DMS79 treated with DMSO at 0.1 percent for 48 hours (cell line): ENCODE measurements around the gene GRP.
A peak's percentile ranks its signal among the peaks of the same experiment; 100 is the strongest.

ENCODE experiments used
- DNase-seq: peaks from one replicate; lab custom pipeline; 2025; lab: John Stamatoyannopoulos, UW

The GRP gene

GRCh38 chr18:59219672-59220163, at the start of gene GRP:
Gene GRP, plus strand, starts transcription at chr18:59220158. Its CDS starts 108 bp downstream, at chr18:59220266.
- peak; percentile 59 for DNase-seq

- DNase-seq: no peak
Observed at GRCh38 chr18:59172664-59173249, 47.2 kb upstream of the GRP start.

GRCh38 chr18:59177485-59177884, 42.5 kb upstream of the GRP start:
- no peak for DNase-seq

GRCh38 chr18:59180150-59180845, 39.7 kb upstream of the GRP start:
- DNase-seq: no peak

- no peak for DNase-seq
Observed at GRCh38 chr18:59182673-59183072, 37.3 kb upstream of the GRP start.

GRCh38 chr18:59189008-59189407, 30.9 kb upstream of the GRP start:
- DNase-seq: no peak

GRCh38 chr18:59189746-59190145, 30.2 kb upstream of the GRP start:
- no peak for DNase-seq

- DNase-seq: no peak
Observed at GRCh38 chr18:59196161-59196725, 23.7 kb upstream of the GRP start.

- no peak for DNase-seq
Observed at GRCh38 chr18:59197636-59198035, 22.3 kb upstream of the GRP start.

- DNase-seq: no peak
Observed at GRCh38 chr18:59198215-59198614, 21.7 kb upstream of the GRP start.

- no peak for DNase-seq
Observed at GRCh38 chr18:59200787-59201186, 19.2 kb upstream of the GRP start.

GRCh38 chr18:59202258-59202820, 17.6 kb upstream of the GRP start:
- no peak for DNase-seq

- DNase-seq: no peak
Observed at GRCh38 chr18:59207506-59207905, 12.5 kb upstream of the GRP start.

GRCh38 chr18:59208602-59209125, 11.3 kb upstream of the GRP start:
- DNase-seq: peak; percentile 43

GRCh38 chr18:59210299-59210698, 9.7 kb upstream of the GRP start:
- DNase-seq: no peak

- DNase-seq: no peak
Observed at GRCh38 chr18:59211629-59212028, 8.3 kb upstream of the GRP start.

- no peak for DNase-seq
Observed at GRCh38 chr18:59218018-59218417, 1.9 kb upstream of the GRP start.

- DNase-seq: peak; percentile 59
Observed at GRCh38 chr18:59220164-59220783, 316 bp downstream of the GRP start.

GRCh38 chr18:59220784-59221765, 1.1 kb downstream of the GRP start:
- peak; percentile 59 for DNase-seq

- DNase-seq: no peak
Observed at GRCh38 chr18:59222341-59222740, 2.4 kb downstream of the GRP start.

GRCh38 chr18:59228351-59228750, 8.4 kb downstream of the GRP start:
- DNase-seq: no peak
